Urinary bladder (tissue), 4 donors: ENCODE results near the gene SLC16A10. TPM values are rescaled to one million over a fixed set of nuclear protein-coding genes. Genes with fewer than 3 reads are reported as not detected.
"Not testable (repeated sequence)": the region's sequence is repeated elsewhere in the genome, so short reads cannot be mapped to it uniquely, and the experiment has no call there.

Experiments used
- DNase-seq: peaks from one replicate; pipeline ENCODE4 v3.0.0-alpha.2; 2015; ENCODE audit errors: extremely low spot score
- H3K27ac ChIP-seq: one replicate; pipeline ENCODE4 v1.5.1; 2013; ENCODE audit warnings: low read depth, mild to moderate bottlenecking, moderate library complexity
- H3K36me3 ChIP-seq: one replicate; pipeline ENCODE4 v1.6.1; 2013; ENCODE audit warnings: mild to moderate bottlenecking, moderate library complexity; ENCODE audit not compliant: insufficient read depth
- H3K4me1 ChIP-seq: one replicate; pipeline ENCODE4 v1.6.1; 2013; ENCODE audit warnings: mild to moderate bottlenecking, moderate library complexity; ENCODE audit not compliant: insufficient read depth
- H3K4me3 ChIP-seq: one replicate; pipeline ENCODE4 v1.5.1; 2013; ENCODE audit warnings: low read depth, low read length
- WGBS: extraction: QIAGEN DNeasy Blood & Tissue Kit; methylation state at CpG from one replicate; pipeline ENCODE4 v1.1.7; 2013; 5-methylcytosine and 5-hydroxymethylcytosine counted together
- polyA plus RNA-seq: library from polyadenylated mRNA; stranded (reverse); fragments of 200-250 nt; gene quantifications from one replicate; pipeline ENCODE4 v1.2.3, GENCODE V29; 2013
- total RNA-seq: library from RNA; depleted of rRNA; stranded (reverse); fragments of >200 nt; gene quantifications from one replicate; pipeline ENCODE4 v1.2.3, GENCODE V29; 2014
- donor health status: healthy with polysubstance abuse.
- donor health status: healthy.

Gene SLC16A10
- total and polyA plus RNA-seq, 2 donors, result 0.49 to 5.4 TPM

DNA sequence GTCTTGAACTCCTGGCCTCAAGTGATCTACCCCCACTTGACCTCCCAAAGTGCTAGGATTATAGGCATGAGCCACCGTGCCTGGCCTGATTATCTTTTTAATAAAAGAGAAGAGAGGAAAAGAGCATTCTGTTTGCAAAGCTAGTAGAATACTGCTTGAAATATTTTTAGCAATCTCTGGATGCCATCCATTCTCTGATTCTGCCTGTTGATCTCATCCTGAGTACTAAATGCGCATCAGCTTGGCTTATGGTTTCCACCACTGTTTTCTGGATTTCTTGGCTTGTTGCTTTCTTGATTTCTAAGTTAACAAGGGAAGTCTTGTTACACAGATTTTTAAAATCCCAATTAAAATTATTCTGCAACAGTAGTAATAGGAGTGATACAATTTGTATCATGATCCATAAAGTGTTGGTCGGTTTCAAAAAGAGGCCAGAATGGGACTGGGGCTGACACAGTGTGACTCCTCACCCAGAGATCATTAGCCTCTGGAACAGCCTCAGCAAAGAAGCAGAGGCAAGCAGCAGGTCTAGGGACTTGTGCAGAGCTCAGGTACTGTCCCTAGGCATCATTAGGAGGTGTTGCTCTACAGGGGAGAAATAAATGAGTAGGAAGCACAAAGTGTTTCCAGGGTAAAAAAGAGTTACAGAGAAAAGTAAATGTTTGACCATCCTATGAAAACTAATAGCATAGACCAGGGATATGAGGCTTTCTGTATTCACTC, 17.8 kb upstream of the SLC16A10 start:
- no peak for DNase-seq
- WGBS, result 70% methylated on average over 3 of the region's 3 CpGs
- H3K4me1 ChIP-seq, result no peaks in the 10 kb centered on the region
- H3K36me3 ChIP-seq, result no peaks in the 10 kb centered on the region
- no peak overlapping the region for H3K27ac ChIP-seq
- no peak overlapping the region for H3K4me3 ChIP-seq

DNA sequence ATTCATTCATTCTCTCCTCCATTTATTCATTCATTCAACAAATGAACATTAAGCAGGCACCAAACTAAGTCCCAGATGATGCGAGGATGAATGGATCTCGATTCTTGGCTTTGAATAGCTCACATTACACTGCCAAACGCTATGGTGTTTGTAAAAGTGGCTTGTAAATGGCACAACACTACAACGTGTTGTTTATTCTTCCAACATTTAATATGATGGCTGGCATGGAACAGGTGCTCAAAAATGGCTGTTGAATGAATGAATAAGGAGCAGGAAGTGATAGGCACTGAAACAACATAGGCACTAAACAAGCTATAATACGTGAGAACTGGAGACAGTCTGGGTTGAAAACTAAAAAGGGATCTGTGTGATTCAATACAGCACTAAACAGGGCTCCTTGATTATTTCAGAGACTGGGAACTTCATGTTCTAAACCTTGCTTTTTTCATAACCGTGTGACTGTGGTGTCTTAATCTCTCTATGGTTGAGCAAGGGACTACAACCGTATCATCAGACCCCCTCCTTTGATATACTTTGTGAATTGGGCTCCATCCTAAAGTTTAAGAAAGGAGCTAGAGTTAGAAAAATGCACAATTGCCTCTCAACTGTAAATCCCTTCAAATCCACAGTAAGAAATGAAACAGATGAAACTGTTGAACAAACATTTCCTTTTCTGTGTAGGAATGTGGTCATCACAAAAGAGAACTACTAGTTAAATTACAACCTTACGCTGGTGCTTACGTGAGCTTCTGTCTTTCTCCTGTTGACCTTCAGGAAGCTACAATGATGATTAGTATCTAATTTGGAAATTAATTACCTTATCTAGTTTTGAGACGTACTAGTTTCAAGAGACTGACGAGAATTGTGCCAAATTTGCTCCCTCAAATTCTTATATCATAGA, 16.9 kb upstream of the SLC16A10 start:
- 47% methylated on average over 11 of the region's 11 CpGs for WGBS
- H3K27ac ChIP-seq, result no peak overlapping the region
- no peaks in the 10 kb centered on the region for H3K4me1 ChIP-seq
- DNase-seq, result no peak
- no peaks in the 10 kb centered on the region for H3K36me3 ChIP-seq
- no peak overlapping the region for H3K4me3 ChIP-seq

DNA sequence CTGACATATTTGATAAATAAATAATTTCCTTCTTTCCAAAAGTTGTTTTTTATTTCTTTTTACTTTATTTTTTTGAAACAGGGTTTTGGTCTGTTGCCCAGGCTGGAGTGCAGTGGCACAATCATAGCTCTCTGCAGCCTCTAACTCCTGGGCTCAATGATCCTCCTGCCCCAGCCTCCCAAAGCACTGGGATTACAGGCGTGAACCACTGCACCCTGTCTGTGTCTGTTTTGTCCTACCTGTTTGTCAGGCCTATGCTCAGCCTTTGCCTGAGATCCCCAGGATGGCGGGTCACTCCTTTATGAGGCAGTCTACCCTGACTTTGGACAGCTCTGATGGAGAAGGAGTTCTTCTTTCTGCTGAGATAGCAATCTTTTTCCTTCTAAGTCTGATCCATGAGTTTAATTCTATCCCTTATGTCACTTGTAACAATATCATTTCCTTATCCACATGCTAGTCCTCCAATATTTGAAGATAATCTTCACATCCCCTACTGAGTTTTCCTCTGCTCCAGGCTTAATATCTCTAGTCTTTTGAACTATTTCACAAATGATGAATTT, 14.4 kb upstream of the SLC16A10 start:
- Histone ChIP-seq H3K27ac (no peak overlapping the region), H3K4me3 (no peak overlapping the region), H3K36me3 (no peaks in the 10 kb centered on the region), H3K4me1 (no peaks in the 10 kb centered on the region)
- 87% methylated on average over 2 of the region's 2 CpGs for WGBS
- no peak for DNase-seq

DNA sequence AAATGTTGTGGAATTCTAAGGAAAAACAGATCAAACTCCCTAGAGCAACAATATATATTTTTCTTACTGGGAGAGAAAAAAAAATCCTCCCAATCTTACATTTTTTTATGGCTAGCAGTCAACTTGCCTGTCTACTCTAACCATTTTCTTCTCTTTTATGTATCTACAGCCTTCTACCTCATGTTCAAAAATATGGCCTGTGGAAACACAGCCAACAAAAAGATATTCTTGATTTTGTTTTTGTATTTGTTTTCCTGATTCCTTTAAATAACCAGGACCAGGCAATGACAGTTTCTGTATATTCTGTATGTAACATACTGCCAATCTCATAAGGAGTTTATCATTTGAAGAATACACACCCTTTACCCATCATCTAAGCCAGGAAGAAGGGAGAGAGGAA, 13.0 kb upstream of the SLC16A10 start:
- H3K4me1 ChIP-seq, result no peaks in the 10 kb centered on the region
- no peak for DNase-seq
- H3K4me3 ChIP-seq, result no peak overlapping the region
- no peak overlapping the region for H3K27ac ChIP-seq
- no peaks in the 10 kb centered on the region for H3K36me3 ChIP-seq

DNA sequence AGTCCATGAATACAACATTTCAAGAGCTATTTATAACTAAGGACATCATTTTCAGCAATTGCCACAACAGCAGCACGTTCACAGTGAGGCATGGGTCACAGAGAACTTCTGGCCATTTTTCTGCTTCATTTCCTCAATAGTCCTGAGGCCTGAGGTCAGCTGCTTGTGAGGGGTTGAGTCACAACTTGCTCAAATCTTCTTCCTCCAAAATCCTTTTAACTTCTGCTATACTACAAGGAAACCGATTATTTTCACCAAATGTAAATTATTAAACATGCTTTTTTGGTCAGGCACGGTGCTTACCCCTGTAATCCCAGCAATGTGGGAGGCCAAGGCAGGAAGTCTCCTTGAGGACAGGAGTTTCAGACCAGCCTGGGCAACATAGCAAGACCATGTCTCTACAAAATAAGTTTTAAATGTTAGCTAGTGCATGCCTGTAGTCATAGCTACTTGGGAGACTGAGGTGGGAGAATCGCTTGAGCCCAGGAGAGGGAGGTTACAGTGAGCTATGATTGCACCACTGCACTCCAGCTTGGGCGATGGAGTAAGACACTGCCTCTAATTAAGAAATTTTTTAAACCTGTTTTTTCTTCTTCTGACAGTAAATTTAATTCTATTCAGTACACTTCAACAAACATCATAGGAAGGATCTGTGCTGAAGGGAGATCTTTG, 11.1 kb upstream of the SLC16A10 start:
- WGBS, result 79% methylated on average over 5 of the region's 5 CpGs

DNA sequence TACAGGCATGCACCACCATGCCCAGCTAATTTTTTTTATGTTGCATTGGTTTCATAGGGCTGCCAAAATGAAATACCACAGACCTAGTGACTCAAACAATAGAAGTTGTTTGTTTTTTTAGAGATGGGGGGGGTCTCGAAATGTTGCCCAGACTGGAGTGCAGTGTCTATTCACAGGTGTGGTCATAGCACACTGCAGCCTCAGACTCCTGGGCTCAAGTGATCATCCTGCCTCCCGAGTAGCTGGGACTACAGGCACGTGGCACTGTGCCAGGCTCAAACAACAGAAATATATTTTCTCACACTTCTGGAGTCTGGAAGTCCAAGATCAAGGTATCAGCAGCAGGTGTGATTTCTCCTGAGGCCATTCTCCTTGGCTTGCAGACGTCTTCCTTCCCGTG, 6.6 kb upstream of the SLC16A10 start:
- Histone ChIP-seq H3K4me3 (no peak overlapping the region), H3K4me1 (no peaks in the 10 kb centered on the region), H3K36me3 (no peaks in the 10 kb centered on the region), H3K27ac (no peak overlapping the region)
- DNase-seq, result no peak
- WGBS, result 54% methylated on average over 5 of the region's 5 CpGs

More for the DNA sequence above, 11.1 kb upstream of the SLC16A10 start:
- H3K4me3 ChIP-seq, result no peak overlapping the region
- no peaks in the 10 kb centered on the region for H3K36me3 ChIP-seq
- no peak for DNase-seq
- H3K4me1 ChIP-seq, result no peaks in the 10 kb centered on the region
- no peak overlapping the region for H3K27ac ChIP-seq

DNA sequence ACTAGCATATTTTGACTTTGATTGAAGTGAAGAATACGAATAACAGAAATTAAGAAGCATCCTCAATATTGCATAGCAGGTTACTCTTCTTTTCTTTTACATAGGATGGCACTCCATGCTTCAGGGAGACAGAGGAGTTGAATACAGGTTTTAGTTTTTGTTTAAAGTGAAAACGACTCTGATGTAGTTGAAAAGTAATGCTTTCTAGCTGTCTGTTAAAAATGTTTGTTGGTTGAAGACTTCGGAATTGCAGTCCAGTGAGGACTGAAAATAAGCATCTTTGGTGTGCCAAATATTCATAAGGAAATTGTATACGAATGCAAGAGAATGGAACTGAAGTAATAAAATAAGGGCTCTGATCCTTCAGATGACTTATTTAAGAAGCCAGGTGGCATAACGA, 618 bp upstream of the SLC16A10 start:
- DNase-seq, result no peak
- 22% methylated on average over 5 of the region's 5 CpGs for WGBS
- Histone ChIP-seq H3K4me1 (no peaks in the 10 kb centered on the region), H3K27ac (no peak overlapping the region), H3K4me3 (peak overlapping the region; percentile 64), H3K36me3 (no peaks in the 10 kb centered on the region)

DNA sequence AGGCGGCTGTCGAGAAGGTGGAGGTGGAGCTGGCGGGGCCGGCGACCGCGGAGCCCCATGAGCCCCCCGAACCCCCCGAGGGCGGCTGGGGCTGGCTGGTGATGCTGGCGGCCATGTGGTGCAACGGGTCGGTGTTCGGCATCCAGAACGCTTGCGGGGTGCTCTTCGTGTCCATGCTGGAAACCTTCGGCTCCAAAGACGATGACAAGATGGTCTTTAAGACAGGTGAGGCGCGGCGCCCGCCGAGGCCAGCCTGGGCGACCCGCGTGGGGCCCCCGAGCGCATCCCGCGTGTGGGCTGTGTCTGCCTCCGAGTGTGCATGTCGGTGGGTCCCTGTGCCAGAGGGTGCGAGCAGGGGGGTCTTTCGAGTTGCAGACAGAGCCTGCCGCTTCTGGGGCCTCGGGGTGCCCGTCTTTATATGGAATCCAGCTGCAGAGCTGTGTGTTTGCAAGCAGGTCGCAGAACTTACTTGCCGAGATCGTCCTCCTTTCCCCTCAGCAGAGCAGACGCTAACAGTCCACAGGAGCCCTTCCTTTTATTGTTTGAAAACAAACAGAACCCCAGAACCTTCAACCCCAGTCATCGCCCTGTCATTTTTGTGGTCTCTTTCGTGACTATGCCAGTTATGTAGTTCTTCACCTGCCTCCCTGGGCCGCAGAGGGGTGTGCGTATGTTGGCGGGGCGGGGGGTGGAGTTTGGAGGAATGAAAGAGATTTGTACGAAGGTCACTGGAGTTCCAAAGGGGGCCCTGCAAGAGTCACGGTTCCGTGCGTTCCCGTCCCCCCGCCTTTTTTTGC, 766 bp downstream of the SLC16A10 start:
- no peak for DNase-seq
- 3% methylated on average over 54 of the region's 54 CpGs for WGBS

DNA sequence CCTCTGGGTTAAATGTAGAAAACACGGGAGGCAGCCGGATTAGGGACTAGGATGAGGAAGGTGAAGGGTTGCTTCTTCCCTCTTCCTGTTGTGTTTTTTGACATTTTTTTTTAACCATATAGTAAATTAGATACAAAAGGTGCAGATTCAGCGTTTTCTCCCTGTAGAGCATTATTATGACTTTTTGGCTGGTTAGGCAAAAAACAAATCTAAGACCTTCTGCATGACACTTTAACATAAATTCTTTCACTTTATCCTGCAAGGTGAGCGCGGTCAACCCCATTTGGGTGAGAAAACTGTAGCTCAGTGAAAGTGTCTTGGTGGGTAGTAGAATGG, 1.3 kb downstream of the SLC16A10 start:
- no peak for DNase-seq
- Histone ChIP-seq H3K4me3 (peak overlapping the region; percentile 64), H3K27ac (no peak overlapping the region), H3K36me3 (no peaks in the 10 kb centered on the region), H3K4me1 (no peaks in the 10 kb centered on the region)
- 33% methylated on average over 5 of the region's 5 CpGs for WGBS

More for the DNA sequence above, 766 bp downstream of the SLC16A10 start:
- peak overlapping the region; percentile 64 for H3K4me3 ChIP-seq
- H3K4me1 ChIP-seq, result no peaks in the 10 kb centered on the region
- no peak overlapping the region for H3K27ac ChIP-seq
- H3K36me3 ChIP-seq, result no peaks in the 10 kb centered on the region

DNA sequence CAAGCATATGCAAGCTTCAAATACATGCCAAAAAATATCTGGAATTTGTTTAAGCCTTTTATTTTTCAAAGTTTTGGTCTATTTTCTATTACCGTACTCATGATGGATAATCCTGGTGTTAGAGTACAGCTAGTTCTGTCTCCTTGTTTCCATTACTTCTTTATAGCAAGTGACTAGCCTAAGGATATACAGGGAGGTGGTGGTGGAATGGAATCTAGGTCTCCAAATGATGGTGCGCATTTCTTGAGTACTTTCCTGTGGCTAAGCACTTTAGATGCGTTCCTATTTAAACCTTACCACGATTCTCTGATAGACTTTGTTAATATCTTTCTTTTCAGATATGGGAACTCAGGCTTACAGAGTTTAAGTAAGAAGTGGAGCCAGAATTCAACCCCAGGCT, 3.5 kb downstream of the SLC16A10 start:
- Histone ChIP-seq H3K4me1 (no peaks in the 10 kb centered on the region), H3K36me3 (no peaks in the 10 kb centered on the region), H3K4me3 (no peak overlapping the region), H3K27ac (no peak overlapping the region)
- DNase-seq, result no peak
- 70% methylated on average over 4 of the region's 4 CpGs for WGBS

DNA sequence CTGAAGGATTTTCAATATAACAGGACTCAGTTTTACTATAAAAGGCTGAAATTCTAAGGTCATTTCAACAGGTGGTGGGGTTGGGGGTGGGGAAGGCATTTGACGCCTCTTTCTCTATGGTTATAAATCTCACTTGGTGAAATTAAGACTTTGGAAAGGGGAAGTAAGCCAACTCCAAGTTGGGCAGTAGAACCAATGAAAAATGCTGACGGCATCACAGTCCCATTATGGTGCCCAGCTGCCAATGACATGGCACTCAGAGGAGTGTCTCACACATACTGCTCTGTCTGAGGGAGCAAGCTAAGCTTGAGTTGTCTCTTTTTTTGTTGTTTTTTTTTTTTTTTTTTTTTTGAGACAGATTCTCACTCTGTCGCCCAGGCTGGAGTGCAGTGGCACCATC, 4.7 kb downstream of the SLC16A10 start:
- Histone ChIP-seq H3K36me3 (no peaks in the 10 kb centered on the region), H3K4me1 (no peaks in the 10 kb centered on the region), H3K4me3 (no peak overlapping the region), H3K27ac (no peak overlapping the region)
- 78% methylated on average over 3 of the region's 3 CpGs for WGBS
- DNase-seq, result no peak

DNA sequence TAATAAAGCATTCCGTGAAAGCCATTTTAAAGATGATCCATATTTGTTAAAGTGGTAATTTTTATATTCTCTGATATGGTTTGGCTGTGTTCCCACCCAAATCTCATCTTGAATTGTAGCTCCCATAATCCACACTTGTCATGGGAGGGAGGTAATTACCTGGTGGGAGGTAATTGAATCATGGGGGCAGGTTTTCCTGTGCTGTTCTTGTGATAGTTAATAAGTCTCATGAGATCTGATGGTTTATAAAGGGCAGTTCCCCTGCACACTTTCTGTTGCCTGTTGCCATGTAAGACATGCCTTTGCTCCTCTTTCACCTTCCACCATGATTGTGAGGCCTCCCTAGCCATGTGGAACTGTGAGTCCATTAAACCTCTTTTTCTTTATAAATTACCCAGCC, 8.2 kb downstream of the SLC16A10 start:
- not testable (repeated sequence) for H3K27ac ChIP-seq, DNase-seq, H3K36me3 ChIP-seq, H3K4me3 ChIP-seq, H3K4me1 ChIP-seq
- WGBS, result 99% methylated on average over 1 of the region's 1 CpG

DNA sequence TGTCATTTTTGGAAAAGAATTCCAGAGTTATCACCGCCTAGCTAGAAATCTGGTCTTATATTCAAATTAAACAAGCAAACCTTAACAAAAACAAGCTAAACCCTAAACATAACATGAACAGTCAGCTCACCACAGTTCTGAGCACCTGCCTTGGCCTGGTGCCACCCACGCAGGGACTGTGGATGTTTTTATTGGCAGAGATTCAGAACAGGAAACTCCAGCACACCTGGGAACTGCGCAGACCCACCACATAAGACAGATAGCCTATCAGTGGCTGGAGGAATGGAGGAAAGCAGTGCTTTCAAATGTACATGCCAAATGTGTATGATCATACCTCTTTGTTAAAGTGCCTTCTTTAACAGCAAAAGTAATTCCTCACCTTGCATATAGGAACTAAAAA, 8.9 kb downstream of the SLC16A10 start:
- 53% methylated on average over 3 of the region's 3 CpGs for WGBS
- no peaks in the 10 kb centered on the region for H3K36me3 ChIP-seq
- no peak overlapping the region for H3K4me3 ChIP-seq
- no peak for DNase-seq
- H3K4me1 ChIP-seq, result no peaks in the 10 kb centered on the region
- no peak overlapping the region for H3K27ac ChIP-seq
